Cerebellar cortex (tissue), 1 donor: ENCODE data around the gene MMP19.
"Not testable (repeated sequence)": the region's sequence is repeated elsewhere in the genome, so short reads cannot be mapped to it uniquely, and the experiment has no call there.

ENCODE experiments used
- DNase-seq: peaks from one replicate; pipeline ENCODE4 v3.0.0-alpha.2; 2015; ENCODE audit warnings: low spot score

Gene MMP19, protein sequence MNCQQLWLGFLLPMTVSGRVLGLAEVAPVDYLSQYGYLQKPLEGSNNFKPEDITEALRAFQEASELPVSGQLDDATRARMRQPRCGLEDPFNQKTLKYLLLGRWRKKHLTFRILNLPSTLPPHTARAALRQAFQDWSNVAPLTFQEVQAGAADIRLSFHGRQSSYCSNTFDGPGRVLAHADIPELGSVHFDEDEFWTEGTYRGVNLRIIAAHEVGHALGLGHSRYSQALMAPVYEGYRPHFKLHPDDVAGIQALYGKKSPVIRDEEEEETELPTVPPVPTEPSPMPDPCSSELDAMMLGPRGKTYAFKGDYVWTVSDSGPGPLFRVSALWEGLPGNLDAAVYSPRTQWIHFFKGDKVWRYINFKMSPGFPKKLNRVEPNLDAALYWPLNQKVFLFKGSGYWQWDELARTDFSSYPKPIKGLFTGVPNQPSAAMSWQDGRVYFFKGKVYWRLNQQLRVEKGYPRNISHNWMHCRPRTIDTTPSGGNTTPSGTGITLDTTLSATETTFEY

DNA sequence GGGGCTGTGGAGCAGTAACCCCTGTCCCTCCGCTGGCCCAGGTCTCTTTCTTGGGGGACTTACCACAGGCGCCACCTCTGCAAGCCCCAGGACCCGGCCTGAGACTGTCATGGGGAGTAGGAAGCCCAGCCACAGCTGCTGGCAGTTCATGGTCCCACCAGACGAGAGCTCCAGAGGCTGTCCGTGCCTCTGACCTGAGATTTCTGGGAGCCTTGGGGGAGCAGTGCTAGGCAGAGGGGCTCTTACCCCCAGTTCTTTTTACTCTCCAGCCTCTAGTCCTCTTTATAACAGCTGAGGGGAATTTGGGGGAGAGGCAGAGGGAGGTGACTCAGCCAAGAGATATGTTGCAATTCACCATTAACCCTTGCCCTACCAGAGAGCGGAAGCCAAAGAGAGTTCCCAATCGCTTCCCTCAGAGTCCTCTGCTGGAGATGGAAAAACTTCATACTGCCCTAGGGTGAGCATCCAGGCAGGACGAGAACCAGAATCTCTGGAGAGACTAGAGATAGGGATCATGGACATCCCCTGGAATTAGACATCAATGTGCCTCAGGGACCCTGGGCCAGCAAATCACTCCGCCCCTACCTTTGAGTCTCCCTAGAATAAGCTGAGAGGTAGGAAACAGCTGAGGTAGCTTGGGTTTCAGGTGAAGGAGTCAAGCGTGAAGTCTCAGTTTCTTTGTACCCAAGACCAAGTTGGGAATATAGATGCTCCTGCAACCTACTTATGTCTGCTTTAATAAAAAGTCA is at the start of gene MMP19:
MMP19 (minus strand) TSS at position 256 of the 749 bp plus-strand sequence; CDS start at position 150, 106 bp downstream.
- DNase-seq, result no peak

- DNase-seq, result no peak
These were observed 48.6 kb upstream of the MMP19 start for GRCh38 chr12:55891310-55891709.

- DNase-seq, result no peak
These were observed 42.4 kb upstream of the MMP19 start for GRCh38 chr12:55885113-55885512.

DNA sequence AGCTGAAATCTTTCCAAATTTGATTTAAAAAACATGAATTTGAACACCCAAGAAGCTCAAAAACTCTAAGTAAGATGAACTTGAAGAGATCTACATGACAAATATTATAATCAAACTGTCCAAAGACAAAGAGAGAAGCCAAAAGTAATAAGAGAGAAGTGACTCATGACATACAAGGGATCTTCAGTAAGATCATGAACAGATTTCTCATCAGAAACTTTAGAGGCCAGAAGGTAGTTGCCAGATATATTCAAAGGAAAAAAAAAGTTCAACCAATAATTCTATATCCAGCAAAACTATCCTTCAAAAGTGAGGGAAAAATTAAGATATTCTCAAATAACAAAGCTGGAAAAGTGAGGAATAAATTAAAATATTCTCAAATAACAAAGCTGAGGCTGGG is 35.1 kb upstream of the MMP19 start:
- DNase-seq, result no peak

GRCh38 chr12:55875704-55876467 is 33.1 kb upstream of the MMP19 start:
- no peak for DNase-seq

GRCh38 chr12:55874443-55874842 is 31.7 kb upstream of the MMP19 start:
- DNase-seq, result no peak

DNA sequence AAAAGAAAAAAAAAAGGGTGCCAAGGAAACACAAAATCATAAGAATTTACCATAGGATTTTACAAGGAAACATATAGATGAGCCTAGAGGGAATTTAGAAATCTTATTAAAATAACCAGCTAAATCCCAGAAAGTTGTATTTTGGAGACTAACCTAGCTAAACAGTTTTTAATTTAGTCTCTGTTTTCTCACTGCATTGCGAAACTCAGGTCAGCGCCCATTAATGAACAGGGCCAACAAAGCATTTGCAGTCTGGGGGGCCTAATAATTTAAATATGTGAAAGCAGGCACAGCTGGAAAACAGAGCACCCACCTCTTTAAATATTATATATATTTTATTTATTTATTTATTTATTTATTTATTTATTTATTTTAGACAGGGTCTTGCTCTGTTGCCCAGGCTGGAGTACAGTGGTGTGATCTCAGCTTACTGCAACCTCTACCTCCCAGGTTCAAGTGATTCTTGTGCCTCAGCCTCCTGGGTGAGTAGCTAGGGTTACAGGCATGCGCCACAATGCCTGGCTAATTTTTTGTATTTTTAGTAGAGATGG is 23.8 kb upstream of the MMP19 start:
- not testable (repeated sequence) for DNase-seq

GRCh38 chr12:55865327-55865726 is 22.6 kb upstream of the MMP19 start:
- no peak for DNase-seq

- DNase-seq, result not testable (repeated sequence)
These were observed 20.2 kb upstream of the MMP19 start for GRCh38 chr12:55862931-55863330.

GRCh38 chr12:55862286-55862685 is 19.6 kb upstream of the MMP19 start:
- no peak for DNase-seq

DNA sequence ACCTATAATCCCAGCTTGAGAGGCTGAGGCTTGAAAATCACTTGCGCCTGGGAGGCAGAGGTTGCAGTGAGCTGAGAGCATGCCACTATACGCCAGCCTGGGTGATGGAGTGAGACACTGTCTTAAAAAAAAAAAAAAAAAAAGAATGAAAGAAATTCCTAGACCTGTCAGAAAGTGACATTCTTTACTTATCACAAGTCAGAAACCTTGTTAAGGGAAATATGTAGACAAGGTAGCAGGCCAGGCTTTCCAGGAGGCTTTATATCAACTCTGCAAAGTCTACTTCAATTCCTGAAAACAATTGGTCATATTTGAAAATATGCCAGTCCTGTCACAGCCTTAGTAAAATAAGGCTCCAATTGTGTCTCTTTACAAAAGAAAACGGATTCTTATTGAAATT is 19.1 kb upstream of the MMP19 start:
- DNase-seq, result no peak

- no peak for DNase-seq
These were observed 18.7 kb upstream of the MMP19 start for GRCh38 chr12:55861396-55861795.

GRCh38 chr12:55852740-55853139 is 10.0 kb upstream of the MMP19 start:
- no peak for DNase-seq

DNA sequence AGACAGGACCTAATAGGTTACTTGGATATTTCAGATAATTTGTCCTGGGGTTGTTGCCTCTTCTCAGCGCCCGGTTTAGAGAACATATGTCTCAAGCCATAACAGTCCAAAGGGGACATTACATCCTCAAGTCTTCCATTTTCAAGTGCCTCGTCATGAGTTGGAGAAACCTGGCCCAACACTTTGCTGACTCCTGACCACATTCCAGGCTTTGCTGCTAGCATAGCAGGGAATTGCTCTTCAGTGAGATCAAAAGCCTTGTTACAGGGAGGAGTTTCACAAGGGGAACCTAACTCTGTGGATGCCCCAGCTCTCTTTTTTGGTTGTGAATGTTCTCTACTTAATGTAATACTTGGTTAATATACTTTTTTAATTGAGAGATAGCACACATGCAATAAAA is 8.2 kb upstream of the MMP19 start:
- no peak for DNase-seq

GRCh38 chr12:55850401-55850800 is 7.7 kb upstream of the MMP19 start:
- DNase-seq, result no peak

DNA sequence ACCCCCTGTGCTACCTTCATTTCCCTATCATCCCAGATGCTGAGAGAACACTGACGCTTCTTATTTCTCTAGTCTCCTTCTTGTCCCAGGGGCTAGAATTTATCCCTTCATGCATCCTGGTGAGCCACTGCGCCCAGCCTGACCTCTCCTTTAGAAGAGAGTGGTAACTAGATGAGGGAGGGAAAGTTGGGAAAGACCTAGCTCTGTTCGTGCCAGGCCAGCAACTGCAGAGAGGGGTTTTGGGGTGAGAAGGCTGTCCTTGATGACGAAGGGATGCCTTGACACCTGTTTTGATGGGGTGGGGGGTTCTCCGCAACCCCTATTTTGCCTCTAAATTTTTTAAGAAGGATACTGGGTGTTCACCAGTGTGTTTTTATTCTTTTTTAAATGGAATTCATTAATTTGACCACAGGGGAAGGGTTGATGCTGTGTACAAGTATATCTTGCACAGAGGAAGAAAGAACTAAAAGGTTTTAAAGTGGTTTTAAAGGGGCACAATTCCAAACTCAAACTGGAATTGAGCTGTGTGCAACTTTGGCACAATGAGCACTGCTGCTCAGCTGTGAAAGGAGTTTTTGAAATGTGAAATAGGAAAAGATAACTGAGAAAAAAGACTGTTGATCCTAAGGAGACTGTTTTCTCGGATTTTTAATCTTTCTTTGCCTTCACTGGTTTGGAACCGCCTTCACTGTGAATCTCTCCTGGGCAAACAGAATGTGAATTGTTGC is 7.0 kb upstream of the MMP19 start:
- DNase-seq, result no peak

DNA sequence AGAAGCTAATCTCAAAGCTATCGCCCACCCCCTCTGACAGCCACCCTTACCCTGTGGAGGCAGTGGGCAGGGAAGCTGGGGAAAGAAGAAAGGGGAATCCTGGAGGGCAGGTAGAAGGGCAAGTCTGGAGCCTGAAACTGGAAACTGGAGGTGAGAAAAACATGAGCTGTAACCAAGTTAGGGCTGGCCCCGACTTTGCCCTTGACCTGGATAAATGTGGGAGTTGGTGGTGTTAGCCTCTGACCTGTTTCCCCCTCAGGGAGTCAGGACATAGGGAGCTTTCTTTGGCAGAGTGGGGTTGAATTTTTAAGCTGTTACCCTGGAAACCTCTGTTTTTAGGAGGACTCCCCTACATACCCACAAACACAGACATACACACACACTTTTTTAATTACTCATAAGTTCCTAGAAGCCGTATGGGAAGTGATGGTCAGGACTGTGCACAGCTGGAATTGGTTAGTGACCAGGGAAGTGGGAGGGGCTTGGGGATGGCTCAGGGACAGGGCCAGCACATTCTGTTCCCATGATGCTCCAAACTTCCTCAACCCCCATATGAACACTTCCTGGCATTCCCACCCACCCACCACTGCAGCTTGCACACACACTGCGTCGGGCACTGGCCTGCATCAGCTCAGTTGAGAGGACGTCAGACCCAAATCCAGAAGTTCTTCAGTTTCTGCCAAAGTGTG is 5.0 kb upstream of the MMP19 start:
- no peak for DNase-seq

GRCh38 chr12:55847033-55847432 is 4.3 kb upstream of the MMP19 start:
- DNase-seq, result no peak

GRCh38 chr12:55845785-55846496 is 3.2 kb upstream of the MMP19 start:
- no peak for DNase-seq

- DNase-seq, result no peak
These were observed 2.6 kb upstream of the MMP19 start for GRCh38 chr12:55845361-55845760.
